GM12878 (cell line): ENCODE results near the gene SYT8.

Source experiments
- CTCF ChIP-seq, 3 experiments: IDR thresholded peaks in 2 of 3; conservative IDR thresholded peaks in 1 of 3; 2 replicates each; pipeline ENCODE4 v1.5.1; 2011; ENCODE audit warnings: low read depth in 3 of 3, low read length in 3 of 3, mild to moderate bottlenecking in 3 of 3, control low read depth in 2 of 3, moderate library complexity in 2 of 3, inconsistent platforms in 1 of 3, mixed read lengths in 1 of 3; ENCODE audit not compliant: control insufficient read depth in 2 of 3, insufficient read depth in 1 of 3; ENCODE audit errors: extremely low read depth in 1 of 3
- GABPA ChIP-seq: IDR thresholded peaks from 2 replicates; pipeline ENCODE4 v1.6.1; 2014; ENCODE audit warnings: antibody characterized with exemption, low read depth, mild to moderate bottlenecking, inconsistent platforms
- SRF ChIP-seq, 2 experiments: IDR thresholded peaks; 2 replicates each; pipeline ENCODE4 v1.6.1; 2011; ENCODE audit warnings: low read depth in 2 of 2, low read length in 2 of 2, mild to moderate bottlenecking in 1 of 2, moderate library complexity in 1 of 2

DNA sequence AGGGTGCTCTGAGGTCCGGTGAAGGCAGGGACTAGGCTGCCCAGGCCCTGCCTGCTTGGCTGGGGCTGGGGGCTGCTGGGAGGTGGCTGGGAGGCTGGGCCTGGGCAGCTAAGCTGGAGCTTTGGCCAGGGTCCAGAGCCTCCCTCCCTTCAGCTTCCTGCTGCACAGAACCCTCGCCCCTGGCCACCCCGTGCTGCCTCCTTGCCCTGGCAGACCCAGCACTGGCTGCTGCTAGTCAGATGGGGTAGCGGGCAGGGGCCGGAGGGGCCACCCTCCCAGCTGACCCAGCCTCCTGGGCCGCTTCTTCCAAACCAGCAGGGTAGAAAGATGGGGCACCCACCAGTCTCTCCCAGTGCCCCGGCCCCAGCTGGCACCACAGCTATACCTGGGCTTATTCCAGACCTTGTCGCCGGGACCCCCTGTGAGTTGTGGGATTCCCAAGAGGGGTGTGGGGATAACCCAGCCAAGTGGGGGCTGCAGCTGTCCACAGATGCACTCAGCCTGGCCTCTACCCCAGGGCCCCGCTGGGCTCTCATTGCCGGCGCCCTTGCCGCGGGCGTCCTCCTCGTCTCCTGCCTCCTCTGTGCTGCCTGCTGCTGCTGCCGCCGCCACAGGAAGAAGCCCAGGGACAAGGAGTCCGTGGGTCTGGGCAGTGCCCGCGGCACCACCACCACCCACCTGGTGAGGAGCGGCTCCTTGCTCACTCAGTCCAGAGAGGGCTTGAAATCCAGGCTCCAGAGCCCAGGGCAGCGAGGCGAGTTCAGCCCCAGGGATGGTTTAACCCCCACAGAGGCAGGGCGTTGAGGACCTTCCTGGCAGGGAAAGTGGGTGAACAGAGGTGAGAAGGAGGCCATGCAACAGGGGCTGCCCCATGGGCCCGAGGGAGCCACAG is at the start of gene SYT8:
- TF ChIP-seq CTCF (IDR thresholded peaks at IDR 0.05 in 2 of 3, conservative IDR thresholded peaks at IDR 0.05 in 1 of 3; ENCODE audit: control insufficient read depth in 2 of 3, extremely low read depth in 1 of 3, insufficient read depth in 1 of 3, low read depth in 3 of 3, low read length in 3 of 3) (no peak), GABPA (no peak), SRF (IDR thresholded peaks at IDR 0.05; ENCODE audit: low read depth in 2 of 2, low read length in 2 of 2) (no peak)
